DOHH2 (cell line): ENCODE results near the gene FTCD.

ENCODE experiments used
- CTCF ChIP-seq: fragments of 200-600 bp; sonication (generic); IDR thresholded peaks from one replicate; pipeline ENCODE4 v1.5.1; 2014; ENCODE audit warnings: antibody characterized with exemption, mild to moderate bottlenecking, low read depth, low read length; ENCODE audit not compliant: poor library complexity, severe bottlenecking
- EZH2phosphoT487 ChIP-seq: fragments of 200-600 bp; sonication (generic); IDR thresholded peaks from 2 replicates; pipeline ENCODE4 v1.6.1; 2017; ENCODE audit warnings: borderline replicate concordance, mild to moderate bottlenecking, antibody characterized with exemption, low read length, moderate library complexity, mixed read lengths

DNA sequence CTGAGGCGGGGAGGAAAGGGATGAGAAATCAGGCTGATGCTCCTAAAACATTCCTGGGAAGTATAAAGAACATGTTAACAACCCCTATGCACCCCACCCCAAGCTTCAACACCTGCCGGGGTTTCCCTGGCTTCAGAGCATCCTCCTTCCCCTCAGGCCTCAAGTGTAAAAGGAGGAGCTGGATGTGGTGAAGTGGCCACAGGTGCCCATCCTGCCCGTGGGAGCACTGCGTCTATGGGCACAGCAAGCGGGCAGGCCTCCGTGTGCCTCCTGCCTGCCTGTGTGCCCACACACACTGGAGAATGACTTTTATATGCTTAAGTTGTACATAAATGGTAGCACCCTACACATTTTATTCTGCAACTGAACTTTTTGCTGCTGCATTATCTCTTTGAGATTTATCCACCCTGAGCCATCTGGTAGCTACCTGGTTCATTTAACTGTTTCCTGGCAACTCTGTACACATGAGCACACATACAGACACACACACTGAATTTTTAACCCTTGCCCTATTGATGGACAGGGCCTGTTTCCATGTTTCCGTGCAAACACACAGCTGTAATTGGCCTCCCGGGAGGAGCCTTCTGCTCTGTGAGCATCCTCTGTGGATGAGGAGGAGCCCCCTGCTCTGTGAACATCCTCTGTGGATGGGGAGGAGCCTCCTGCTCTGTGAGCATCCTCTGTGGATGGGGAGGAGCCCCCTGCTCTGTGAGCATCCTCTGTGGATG is 13.4 kb upstream of the FTCD start:
- TF ChIP-seq CTCF (no peak), EZH2phosphoT487 (no peak)
